HG03135 (cell line): ENCODE data around the gene FRMD4A.

Source experiments
- ATAC-seq: cut with Tn5 transposase; IDR thresholded peaks from one replicate; pipeline ENCODE4 v1.9.1; 2021; ENCODE audit warnings: mild to moderate bottlenecking, moderate library complexity; ENCODE audit not compliant: unreplicated experiment

Gene FRMD4A

DNA sequence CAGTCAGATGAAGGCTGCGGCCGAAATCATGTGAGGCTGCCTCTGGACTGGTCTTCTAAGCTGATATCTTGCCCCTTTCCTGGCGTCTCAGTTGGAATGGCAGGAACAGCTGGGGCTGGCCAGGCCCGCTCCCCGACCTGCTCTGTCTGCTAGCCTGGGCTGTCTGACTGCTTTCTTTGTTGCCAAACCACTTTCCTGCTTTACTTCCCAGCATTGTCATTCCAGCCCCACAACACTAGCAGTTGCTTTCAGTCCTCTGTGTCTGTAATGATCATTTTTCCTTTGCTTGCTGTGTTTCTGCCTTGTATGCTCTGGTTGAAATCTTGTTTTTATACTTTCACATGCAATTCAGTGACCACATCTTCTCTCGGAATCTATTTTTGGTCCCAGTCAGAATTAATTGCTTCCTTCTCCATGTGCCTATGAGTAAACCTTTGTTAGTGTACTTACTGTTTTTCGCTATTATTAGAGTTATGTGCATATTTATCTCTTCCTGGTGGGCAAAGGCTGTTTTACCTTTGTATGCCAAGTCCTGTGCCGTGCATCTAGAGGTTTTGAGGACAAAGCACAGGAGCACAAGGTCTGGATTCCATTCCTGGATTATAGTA is 722.4 kb downstream of the FRMD4A start:
- ATAC-seq = no peak

DNA sequence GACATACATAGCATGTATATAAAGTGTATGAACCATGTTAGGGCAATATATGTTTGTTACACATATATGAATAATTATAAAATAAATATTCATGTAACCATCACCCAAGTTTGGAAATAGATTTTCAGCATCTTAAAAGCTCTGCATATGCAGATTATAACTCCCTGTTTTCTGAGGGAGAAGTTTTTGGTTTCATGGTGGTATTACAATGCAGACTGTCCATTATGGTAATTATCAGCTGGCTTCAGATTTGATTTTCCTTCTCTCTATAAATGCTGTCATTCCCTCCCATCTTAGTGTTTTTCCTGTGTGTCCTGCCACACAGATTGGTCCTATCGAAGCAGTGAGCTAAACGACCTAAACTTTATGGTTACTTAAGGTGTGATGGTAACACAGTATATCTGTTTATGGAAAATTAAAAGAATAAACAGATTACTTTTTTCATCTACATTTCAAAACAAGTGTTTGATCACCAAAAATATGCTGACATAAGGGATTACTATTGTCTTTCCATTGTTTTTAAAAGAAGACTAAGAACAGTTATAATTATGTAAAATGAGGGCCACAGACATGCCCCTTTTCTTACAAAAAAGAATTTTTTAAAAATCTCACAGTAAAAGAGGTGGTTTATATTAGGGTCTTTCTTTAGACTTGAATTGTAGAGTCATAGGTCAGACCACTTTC is 726.2 kb downstream of the FRMD4A start:
- ATAC-seq = no peak

DNA sequence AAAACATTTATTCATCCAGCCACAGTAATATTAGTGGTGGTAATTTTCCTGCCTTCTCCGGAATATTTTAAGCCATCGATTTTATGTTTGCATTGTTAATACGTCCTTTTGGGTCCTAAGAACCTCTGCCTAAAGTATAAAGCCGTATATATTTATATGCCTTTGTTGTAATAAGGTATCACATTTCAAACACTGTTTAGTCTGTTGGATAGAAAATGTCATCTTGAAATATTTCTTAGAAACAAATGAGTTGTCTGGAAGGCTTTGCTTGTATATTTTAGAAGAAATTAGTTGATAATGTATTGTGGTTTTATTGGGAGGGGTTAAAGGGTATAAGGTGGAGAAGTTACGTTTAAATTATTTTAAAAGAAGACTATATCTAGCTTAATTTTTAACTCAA is 732.8 kb downstream of the FRMD4A start:
- no peak for ATAC-seq

DNA sequence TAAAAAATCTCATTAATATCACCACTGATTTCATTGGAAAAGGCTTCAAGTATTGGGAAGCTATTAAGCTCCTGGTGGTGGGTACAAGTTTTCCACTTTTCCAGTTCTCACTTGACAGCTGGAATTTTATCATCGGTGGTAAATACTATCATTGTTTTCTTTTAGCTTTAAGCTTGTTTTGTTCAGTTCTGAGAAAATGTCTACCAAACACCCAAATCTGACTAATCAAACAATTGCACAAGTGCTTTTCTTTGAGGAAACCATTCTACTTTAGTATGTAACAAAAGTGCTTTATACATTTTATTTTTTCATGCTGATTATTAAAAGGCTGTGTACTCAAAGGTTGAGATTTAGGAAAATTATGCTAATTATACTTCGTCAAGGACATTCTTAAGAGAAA is 736.1 kb downstream of the FRMD4A start:
- no peak for ATAC-seq
